ENCODE data around the gene SLC49A3.

DNA sequence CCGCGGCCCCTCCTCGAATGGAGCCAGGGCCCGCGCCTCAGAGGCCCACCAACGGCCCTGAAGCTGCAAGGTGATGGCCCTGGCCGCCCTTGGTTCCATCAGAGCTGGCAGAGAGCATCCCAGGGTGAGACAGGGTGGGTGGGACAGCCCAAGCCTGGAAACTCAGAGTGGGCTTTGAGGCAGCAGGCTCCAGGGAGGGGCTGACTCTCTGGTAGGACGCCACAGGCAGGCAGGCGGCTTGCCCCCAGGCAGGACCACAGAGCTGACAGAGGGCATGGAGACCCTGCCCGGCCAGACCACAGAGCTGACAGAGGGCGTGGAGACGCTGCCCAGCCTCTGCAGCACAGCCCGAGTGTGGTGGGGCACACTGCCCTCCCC lies 9.9 kb downstream of the SLC49A3 start:
- TF ChIP-seq, protein P1, sequence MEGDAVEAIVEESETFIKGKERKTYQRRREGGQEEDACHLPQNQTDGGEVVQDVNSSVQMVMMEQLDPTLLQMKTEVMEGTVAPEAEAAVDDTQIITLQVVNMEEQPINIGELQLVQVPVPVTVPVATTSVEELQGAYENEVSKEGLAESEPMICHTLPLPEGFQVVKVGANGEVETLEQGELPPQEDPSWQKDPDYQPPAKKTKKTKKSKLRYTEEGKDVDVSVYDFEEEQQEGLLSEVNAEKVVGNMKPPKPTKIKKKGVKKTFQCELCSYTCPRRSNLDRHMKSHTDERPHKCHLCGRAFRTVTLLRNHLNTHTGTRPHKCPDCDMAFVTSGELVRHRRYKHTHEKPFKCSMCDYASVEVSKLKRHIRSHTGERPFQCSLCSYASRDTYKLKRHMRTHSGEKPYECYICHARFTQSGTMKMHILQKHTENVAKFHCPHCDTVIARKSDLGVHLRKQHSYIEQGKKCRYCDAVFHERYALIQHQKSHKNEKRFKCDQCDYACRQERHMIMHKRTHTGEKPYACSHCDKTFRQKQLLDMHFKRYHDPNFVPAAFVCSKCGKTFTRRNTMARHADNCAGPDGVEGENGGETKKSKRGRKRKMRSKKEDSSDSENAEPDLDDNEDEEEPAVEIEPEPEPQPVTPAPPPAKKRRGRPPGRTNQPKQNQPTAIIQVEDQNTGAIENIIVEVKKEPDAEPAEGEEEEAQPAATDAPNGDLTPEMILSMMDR (IDR thresholded peaks at IDR 0.05 in 8 of 11, conservative IDR thresholded peaks at IDR 0.05 in 3 of 11), result no peak
- TF ChIP-seq POLR2A (IDR thresholded peaks at IDR 0.05), result no peak
